GM23338 (cell line): ENCODE measurements around the gene RTL10. TPM values are rescaled to one million over a fixed set of nuclear protein-coding genes. Genes with fewer than 3 reads are reported as not detected.

Source experiments
- ATAC-seq: fragments of 200-7000 bp; cut with Tn5 transposase; 3 replicates; pipeline ENCODE4 v1.9.1; 2020
- DNase-seq: peaks from one replicate; pipeline ENCODE4 v3.0.0-alpha.2; 2015; ENCODE audit warnings: low spot score
- H2AFZ ChIP-seq: fragments of 200-600 bp; sonication (generic); 2 replicates; pipeline ENCODE4 v1.8.0; 2016; ENCODE audit warnings: antibody characterized with exemption, mild to moderate bottlenecking, moderate library complexity
- H3F3A ChIP-seq: fragments of 200-600 bp; sonication (generic); replicated peaks from 2 replicates; pipeline ENCODE4 v1.8.0; 2017; ENCODE audit warnings: antibody characterized with exemption, mixed run types, low read depth
- H3K27ac ChIP-seq: fragments of 200-600 bp; sonication (generic); 2 replicates; pipeline ENCODE4 v1.6.1; 2016; ENCODE audit warnings: low read depth
- H3K27me3 ChIP-seq: fragments of 200-600 bp; sonication (generic); 2 replicates; pipeline ENCODE4 v1.8.0; 2016; ENCODE audit warnings: mild to moderate bottlenecking, mixed run types, moderate library complexity; ENCODE audit not compliant: insufficient read depth
- H3K36me3 ChIP-seq: fragments of 200-600 bp; sonication (generic); 2 replicates; pipeline ENCODE4 v1.8.0; 2016; ENCODE audit warnings: mild to moderate bottlenecking; ENCODE audit not compliant: insufficient read depth
- H3K4me1 ChIP-seq: fragments of 200-600 bp; sonication (generic); 2 replicates; pipeline ENCODE4 v1.8.0; 2016; ENCODE audit warnings: mild to moderate bottlenecking, moderate library complexity; ENCODE audit not compliant: insufficient read depth
- H3K4me2 ChIP-seq: fragments of 200-600 bp; sonication (generic); 2 replicates; pipeline ENCODE4 v1.7.1; 2017; ENCODE audit warnings: mixed run types
- H3K4me3 ChIP-seq: fragments of 200-600 bp; sonication (generic); 2 replicates; pipeline ENCODE4 v1.6.1; 2016; ENCODE audit warnings: mixed run types
- H3K79me2 ChIP-seq: fragments of 200-600 bp; sonication (generic); replicated peaks from 2 replicates; pipeline ENCODE4 v1.8.0; 2017; ENCODE audit warnings: mild to moderate bottlenecking; ENCODE audit not compliant: insufficient read depth
- H3K9me2 ChIP-seq: fragments of 200-600 bp; sonication (generic); 2 replicates; pipeline ENCODE4 v1.8.0; 2017; ENCODE audit not compliant: insufficient read depth
- H4K20me1 ChIP-seq: fragments of 200-600 bp; sonication (generic); replicated peaks from 2 replicates; pipeline ENCODE4 v1.8.0; 2017; ENCODE audit warnings: mild to moderate bottlenecking; ENCODE audit not compliant: insufficient read depth
- H3K27ac Mint-ChIP-seq: 2 replicates; pipeline ENCODE4 v1.8.0; 2020; ENCODE audit warnings: inconsistent platforms, mild to moderate bottlenecking, moderate library complexity, mixed read lengths
- H3K27me3 Mint-ChIP-seq: 3 replicates; pipeline ENCODE4 v1.8.0; 2022; ENCODE audit warnings: low read depth, mild to moderate bottlenecking, moderate library complexity, mixed read lengths, inconsistent platforms; ENCODE audit not compliant: insufficient read depth, poor library complexity
- H3K36me3 Mint-ChIP-seq: 3 replicates; pipeline ENCODE4 v1.8.0; 2021; ENCODE audit warnings: low read depth, mild to moderate bottlenecking, inconsistent platforms, moderate library complexity, mixed read lengths
- H3K4me1 Mint-ChIP-seq: 3 replicates; pipeline ENCODE4 v1.8.0; 2020; ENCODE audit warnings: mild to moderate bottlenecking, inconsistent platforms, mixed read lengths
- H3K4me3 Mint-ChIP-seq: 3 replicates; pipeline ENCODE4 v1.8.0; 2021; ENCODE audit warnings: moderate library complexity, mild to moderate bottlenecking, inconsistent platforms, mixed read lengths
- H3K9me3 Mint-ChIP-seq: 3 replicates; pipeline ENCODE4 v1.8.0; 2020; ENCODE audit warnings: moderate library complexity, mild to moderate bottlenecking, inconsistent platforms, mixed read lengths
- ETS1 ChIP-seq: IDR thresholded peaks from 2 replicates; pipeline ENCODE4 v1.6.1; 2016; ENCODE audit warnings: antibody characterized with exemption
- EZH2 ChIP-seq: fragments of 200-600 bp; sonication (generic); IDR thresholded peaks from one replicate; pipeline ENCODE4 v1.8.0; 2017; ENCODE audit warnings: antibody characterized with exemption, mild to moderate bottlenecking, low read depth; ENCODE audit not compliant: unreplicated experiment
- EZH2phosphoT487 ChIP-seq: fragments of 200-600 bp; sonication (generic); IDR thresholded peaks from one replicate; pipeline ENCODE4 v1.8.1; 2018; ENCODE audit warnings: antibody characterized with exemption; ENCODE audit not compliant: unreplicated experiment
- JUNB ChIP-seq: IDR thresholded peaks from one replicate; pipeline ENCODE4 v1.6.1; 2016; ENCODE audit warnings: antibody characterized with exemption; ENCODE audit not compliant: unreplicated experiment
- NANOG ChIP-seq: IDR thresholded peaks from 2 replicates; pipeline ENCODE4 v1.6.1; 2016; ENCODE audit warnings: antibody characterized with exemption, borderline replicate concordance
- POLR2AphosphoS5 ChIP-seq: IDR thresholded peaks from 2 replicates; pipeline ENCODE4 v1.6.1; 2016; ENCODE audit warnings: antibody characterized with exemption, low read depth
- REST ChIP-seq: IDR thresholded peaks from one replicate; pipeline ENCODE4 v1.6.1; 2018; ENCODE audit warnings: antibody characterized with exemption; ENCODE audit not compliant: unreplicated experiment
- ZNF114 ChIP-seq: fragments of 250-450 bp; sonication (Bioruptor Pico); IDR thresholded peaks from 2 replicates; pipeline ENCODE4 v1.5.0; 2020; ENCODE audit warnings: mild to moderate bottlenecking, moderate library complexity
- ZNF331 ChIP-seq: fragments of 250-450 bp; sonication (Bioruptor Pico); IDR thresholded peaks from 2 replicates; pipeline ENCODE4 v1.5.0; 2020; ENCODE audit warnings: low read depth, mild to moderate bottlenecking, moderate library complexity
- polyA plus RNA-seq: library from polyadenylated mRNA; unstranded; fragments of >200 nt; fragmentation: Nextera tagmentation; extraction: Ambion mirVana; gene quantifications from 2 replicates; pipeline ENCODE4 v1.2.1, GENCODE V29; 2016
- total RNA-seq: library from RNA; depleted of rRNA; stranded (reverse); fragments of >200 nt; shearing (Covaris generic); gene quantifications from 2 replicates; pipeline ENCODE4 v1.2.3, GENCODE V29; 2014
- TF ChIP-seq, protein P1 (sequence below), 2 experiments: fragments of 200-600 bp in 1 of 2; sonication (generic) in 1 of 2; conservative IDR thresholded peaks; 2 replicates each; pipeline versions ENCODE4 v1.5.1 to v1.6.1; 2016 to 2017; ENCODE audit warnings: antibody characterized with exemption in 2 of 2, low read depth in 2 of 2, mild to moderate bottlenecking in 2 of 2, moderate library complexity in 1 of 2

Gene RTL10
- total and polyA plus RNA-seq, 2 experiments from 2014 or later = 9.4 to 17.4 TPM

DNA sequence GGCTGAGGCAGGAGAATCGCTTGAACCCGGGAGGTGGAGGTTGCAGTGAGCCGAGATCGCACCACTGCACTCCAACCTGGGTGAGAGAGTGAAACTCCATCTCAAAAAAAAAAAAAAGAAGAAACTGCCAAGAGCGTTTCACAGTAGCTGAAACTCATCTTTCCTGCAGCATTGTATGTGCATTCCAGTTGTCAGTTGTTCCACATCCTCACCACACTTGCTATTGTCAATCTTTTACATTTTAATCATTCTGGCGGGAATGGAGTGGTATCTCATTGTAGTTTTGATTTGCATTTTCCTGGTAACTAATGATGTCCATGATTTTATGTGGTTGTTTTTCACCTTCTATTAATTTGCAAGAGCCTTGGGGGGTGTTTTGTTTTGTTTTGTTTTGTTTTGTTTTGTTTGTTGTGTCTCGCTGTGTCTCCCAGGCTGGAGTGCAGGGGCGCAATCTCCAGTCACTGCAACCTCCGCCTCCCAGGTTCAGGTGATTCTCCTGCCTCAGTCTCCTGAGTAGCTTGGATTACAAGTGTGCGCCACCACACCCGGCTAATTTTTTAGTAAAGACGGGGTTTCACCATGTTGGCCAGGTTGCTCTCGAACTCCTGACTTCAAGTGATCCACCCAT lies 8.1 kb upstream of the RTL10 start (continued):
- TF ChIP-seq, protein P1, sequence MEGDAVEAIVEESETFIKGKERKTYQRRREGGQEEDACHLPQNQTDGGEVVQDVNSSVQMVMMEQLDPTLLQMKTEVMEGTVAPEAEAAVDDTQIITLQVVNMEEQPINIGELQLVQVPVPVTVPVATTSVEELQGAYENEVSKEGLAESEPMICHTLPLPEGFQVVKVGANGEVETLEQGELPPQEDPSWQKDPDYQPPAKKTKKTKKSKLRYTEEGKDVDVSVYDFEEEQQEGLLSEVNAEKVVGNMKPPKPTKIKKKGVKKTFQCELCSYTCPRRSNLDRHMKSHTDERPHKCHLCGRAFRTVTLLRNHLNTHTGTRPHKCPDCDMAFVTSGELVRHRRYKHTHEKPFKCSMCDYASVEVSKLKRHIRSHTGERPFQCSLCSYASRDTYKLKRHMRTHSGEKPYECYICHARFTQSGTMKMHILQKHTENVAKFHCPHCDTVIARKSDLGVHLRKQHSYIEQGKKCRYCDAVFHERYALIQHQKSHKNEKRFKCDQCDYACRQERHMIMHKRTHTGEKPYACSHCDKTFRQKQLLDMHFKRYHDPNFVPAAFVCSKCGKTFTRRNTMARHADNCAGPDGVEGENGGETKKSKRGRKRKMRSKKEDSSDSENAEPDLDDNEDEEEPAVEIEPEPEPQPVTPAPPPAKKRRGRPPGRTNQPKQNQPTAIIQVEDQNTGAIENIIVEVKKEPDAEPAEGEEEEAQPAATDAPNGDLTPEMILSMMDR (conservative IDR thresholded peaks at IDR 0.05; ENCODE audit: low read depth in 2 of 2) = no peak
- TF ChIP-seq ZNF114 (no peak), NANOG (no peak), REST (no peak), ZNF331 (no peak), EZH2phosphoT487 (no peak), EZH2 (no peak), JUNB (no peak), POLR2AphosphoS5 (no peak)

GRCh38 chr22:19859861-19860510 lies 5.3 kb upstream of the RTL10 start:
- Histone ChIP-seq H3K27ac (no peak overlapping the region), H3K4me3 (no peak overlapping the region), H3F3A (0 out of 2 replicates have a peak, but pooled peaks cover 4% of the 10 kb centered on the region), H3K79me2 (0 out of 2 replicates have a peak, but pooled peaks cover 7% of the 10 kb centered on the region), H3K27me3 (no peaks in the 10 kb centered on the region), H2AFZ (no peak overlapping the region), H3K9me2 (no peaks in the 10 kb centered on the region), H3K36me3 (no peaks in the 10 kb centered on the region), H4K20me1 (no peaks in the 10 kb centered on the region), H3K4me2 (no peak overlapping the region), H3K4me1 (peaks cover 8% of the 10 kb centered on the region; the same call in 1 of the 2 replicates)
- no peak for DNase-seq
- TF ChIP-seq POLR2AphosphoS5 = no peak
- TF ChIP-seq ETS1 = no peak
- TF ChIP-seq NANOG = no peak
- peaks cover 13% of the 10 kb centered on the region; the same call in 2 of the 3 replicates for H3K4me1 Mint-ChIP-seq
- no peak overlapping the region for H3K4me3 Mint-ChIP-seq
- peaks cover 6% of the 10 kb centered on the region for H3K27me3 Mint-ChIP-seq
- H3K27ac Mint-ChIP-seq = no peak overlapping the region
- no peaks in the 10 kb centered on the region for H3K9me3 Mint-ChIP-seq
- ATAC-seq = no peak
- H3K36me3 Mint-ChIP-seq = no peaks in the 10 kb centered on the region; the same call in 2 of the 3 replicates
